HFFc6 (cell line): ENCODE data around the gene ZCWPW2. TPM values are rescaled to one million over a fixed set of nuclear protein-coding genes. Genes with fewer than 3 reads are reported as not detected.

ENCODE experiments used
- DNase-seq: peaks from one replicate; pipeline ENCODE4 v3.0.0-alpha.2; 2018
- H3K27ac Mint-ChIP-seq: 2 replicates; pipeline ENCODE4 v1.8.0; 2020; ENCODE audit warnings: mild to moderate bottlenecking, mixed read lengths
- H3K27me3 Mint-ChIP-seq: 2 replicates; pipeline ENCODE4 v1.8.0; 2021; ENCODE audit warnings: mild to moderate bottlenecking, moderate library complexity, mixed read lengths; ENCODE audit not compliant: insufficient read depth
- H3K36me3 Mint-ChIP-seq: 2 replicates; pipeline ENCODE4 v1.8.0; 2021; ENCODE audit warnings: low read depth, mixed read lengths
- H3K4me1 Mint-ChIP-seq: 2 replicates; pipeline ENCODE4 v1.8.0; 2020; ENCODE audit warnings: low read depth, mixed read lengths
- H3K4me3 Mint-ChIP-seq: 2 replicates; pipeline ENCODE4 v1.8.0; 2020; ENCODE audit warnings: mild to moderate bottlenecking, moderate library complexity, mixed read lengths
- H3K9me3 Mint-ChIP-seq: 2 replicates; pipeline ENCODE4 v1.8.0; 2020; ENCODE audit warnings: mild to moderate bottlenecking, mixed read lengths
- CTCF ChIP-seq: fragments of 200-600 bp; sonication (generic); IDR thresholded peaks from 2 replicates; pipeline ENCODE4 v1.5.0; 2021; ENCODE audit warnings: antibody characterized with exemption, mild to moderate bottlenecking
- total RNA-seq, 6 experiments: library from RNA; stranded (reverse); fragmentation: NEBNext Ultra II Directional; extraction: Animal tissue kit (Norgen Biotek cat#: 25700); gene quantifications; 2 replicates in 1 of 6; 3 replicates in 5 of 6; pipeline ENCODE4 v1.2.3, GENCODE V29; 2021

Gene ZCWPW2
- total RNA-seq, 6 experiments from 2014 or later = 0.34 to 0.87 (median 0.58) TPM

- Mint-ChIP-seq H3K4me1 (no peaks in the 10 kb centered on the region), H3K4me3 (no peak overlapping the region), H3K27ac (no peak overlapping the region), H3K27me3 (no peaks in the 10 kb centered on the region), H3K36me3 (no peaks in the 10 kb centered on the region), H3K9me3 (peaks cover 4% of the 10 kb centered on the region; the same call in 1 of the 2 replicates)
- no peak for TF ChIP-seq CTCF
- no peak for DNase-seq
Observed at GRCh38 chr3:28502397-28502937, 153.9 kb downstream of the ZCWPW2 start.

- Mint-ChIP-seq H3K27ac (no peak overlapping the region), H3K4me3 (no peak overlapping the region), H3K36me3 (no peaks in the 10 kb centered on the region), H3K4me1 (no peaks in the 10 kb centered on the region), H3K27me3 (no peaks in the 10 kb centered on the region), H3K9me3 (peaks cover 16% of the 10 kb centered on the region; the same call in 1 of the 2 replicates)
- no peak for TF ChIP-seq CTCF
- no peak for DNase-seq
Observed at GRCh38 chr3:28504976-28505375, 156.5 kb downstream of the ZCWPW2 start.

GRCh38 chr3:28521663-28522062 lies 173.1 kb downstream of the ZCWPW2 start:
- H3K4me3 Mint-ChIP-seq = no peak overlapping the region
- H3K36me3 Mint-ChIP-seq = no peaks in the 10 kb centered on the region
- no peak for DNase-seq
- no peak for TF ChIP-seq CTCF
- H3K9me3 Mint-ChIP-seq = peaks cover 9% of the 10 kb centered on the region
- no peak overlapping the region for H3K27ac Mint-ChIP-seq
- no peaks in the 10 kb centered on the region for H3K27me3 Mint-ChIP-seq
- H3K4me1 Mint-ChIP-seq = no peaks in the 10 kb centered on the region

GRCh38 chr3:28542351-28542750 lies 193.8 kb downstream of the ZCWPW2 start:
- no peak for TF ChIP-seq CTCF

GRCh38 chr3:28544236-28544635 lies 195.7 kb downstream of the ZCWPW2 start:
- H3K27me3 Mint-ChIP-seq = no peaks in the 10 kb centered on the region
- no peaks in the 10 kb centered on the region for H3K4me1 Mint-ChIP-seq
- H3K27ac Mint-ChIP-seq = no peak overlapping the region
- H3K4me3 Mint-ChIP-seq = no peak overlapping the region
- no peak for TF ChIP-seq CTCF
- peaks cover 5% of the 10 kb centered on the region; the same call in 1 of the 2 replicates for H3K36me3 Mint-ChIP-seq
- H3K9me3 Mint-ChIP-seq = peaks cover 49% of the 10 kb centered on the region
- DNase-seq = no peak

More at GRCh38 chr3:28542351-28542750, 193.8 kb downstream of the ZCWPW2 start:
- Mint-ChIP-seq H3K9me3 (peaks cover 42% of the 10 kb centered on the region), H3K4me1 (no peaks in the 10 kb centered on the region), H3K36me3 (peaks cover 5% of the 10 kb centered on the region; the same call in 1 of the 2 replicates), H3K27ac (no peak overlapping the region), H3K27me3 (no peaks in the 10 kb centered on the region), H3K4me3 (no peak overlapping the region)
- DNase-seq = no peak

GRCh38 chr3:28544831-28545230 lies 196.3 kb downstream of the ZCWPW2 start:
- Mint-ChIP-seq H3K36me3 (peaks cover 5% of the 10 kb centered on the region; the same call in 1 of the 2 replicates), H3K27me3 (no peaks in the 10 kb centered on the region), H3K9me3 (peaks cover 49% of the 10 kb centered on the region), H3K4me1 (no peaks in the 10 kb centered on the region), H3K27ac (no peak overlapping the region), H3K4me3 (no peak overlapping the region)
- no peak for DNase-seq
- no peak for TF ChIP-seq CTCF
